BLaER1 (cell line): Measurements from ENCODE around the gene RGPD4.
"Not testable (repeated sequence)": the region's sequence is repeated elsewhere in the genome, so short reads cannot be mapped to it uniquely, and the experiment has no call there.

ENCODE experiments used
- H3K27ac ChIP-seq: shearing (Covaris generic); formaldehyde crosslinking; 2 replicates; pipeline ENCODE4 v1.8.1; 2022
- H3K27me3 ChIP-seq: shearing (Covaris generic); formaldehyde crosslinking; 2 replicates; pipeline ENCODE4 v1.8.1; 2022
- H3K36me3 ChIP-seq: shearing (Covaris generic); formaldehyde crosslinking; 2 replicates; pipeline ENCODE4 v1.8.1; 2022
- H3K4me1 ChIP-seq: shearing (Covaris generic); formaldehyde crosslinking; 2 replicates; pipeline ENCODE4 v1.8.1; 2022
- H3K4me2 ChIP-seq: shearing (Covaris generic); formaldehyde crosslinking; 2 replicates; pipeline ENCODE4 v1.8.1; 2022
- H3K4me3 ChIP-seq: shearing (Covaris generic); formaldehyde crosslinking; 2 replicates; pipeline ENCODE4 v1.8.1; 2022
- H3K9ac ChIP-seq: shearing (Covaris generic); formaldehyde crosslinking; 2 replicates; pipeline ENCODE4 v1.8.1; 2022
- H3K9me3 ChIP-seq: shearing (Covaris generic); formaldehyde crosslinking; 2 replicates; pipeline ENCODE4 v1.8.1; 2022
- H4K20me1 ChIP-seq: shearing (Covaris generic); formaldehyde crosslinking; 2 replicates; pipeline ENCODE4 v1.8.1; 2022
- Cebpa-rat ChIP-seq: shearing (Covaris generic); IDR thresholded peaks from 2 replicates; pipeline ENCODE4 v1.8.1; 2022

RGPD4 gene

GRCh38 chr2:107826749-107827148 is at the start of gene RGPD4:
RGPD4 (plus strand) TSS chr2:107826892; CDS start chr2:107827014, 122 bp downstream.
- H3K4me1 ChIP-seq, H4K20me1 ChIP-seq, H3K9ac ChIP-seq, H3K4me3 ChIP-seq, H3K4me2 ChIP-seq, H3K27ac ChIP-seq, H3K9me3 ChIP-seq, H3K36me3 ChIP-seq, H3K27me3 ChIP-seq: not testable (repeated sequence)

- H3K9me3 ChIP-seq, result no peaks in the 10 kb centered on the region
- H3K27me3 ChIP-seq, result no peaks in the 10 kb centered on the region
- H3K4me2 ChIP-seq, result no peak overlapping the region
- no peak overlapping the region for H3K27ac ChIP-seq
- peaks cover 17% of the 10 kb centered on the region for H3K4me1 ChIP-seq
- no peaks in the 10 kb centered on the region for H4K20me1 ChIP-seq
- no peak for TF ChIP-seq Cebpa-rat
- H3K36me3 ChIP-seq, result no peaks in the 10 kb centered on the region
- H3K4me3 ChIP-seq, result no peak overlapping the region
- no peak overlapping the region for H3K9ac ChIP-seq
Measured at GRCh38 chr2:107777974-107778373, 48.7 kb upstream of the RGPD4 start.

- Histone ChIP-seq H3K4me1 (peaks cover 13% of the 10 kb centered on the region), H3K9ac (no peak overlapping the region), H3K27ac (no peak overlapping the region), H4K20me1 (no peaks in the 10 kb centered on the region), H3K27me3 (no peaks in the 10 kb centered on the region), H3K4me2 (no peak overlapping the region), H3K36me3 (no peaks in the 10 kb centered on the region), H3K9me3 (no peaks in the 10 kb centered on the region), H3K4me3 (no peak overlapping the region)
- TF ChIP-seq Cebpa-rat, result no peak
Measured at GRCh38 chr2:107785756-107786155, 40.9 kb upstream of the RGPD4 start.

GRCh38 chr2:107790837-107791236 is 35.9 kb upstream of the RGPD4 start:
- no peak for TF ChIP-seq Cebpa-rat
- no peak overlapping the region for H3K27ac ChIP-seq
- no peak overlapping the region for H3K4me2 ChIP-seq
- no peaks in the 10 kb centered on the region for H3K4me1 ChIP-seq
- no peak overlapping the region for H3K9ac ChIP-seq
- H3K4me3 ChIP-seq, result no peak overlapping the region
- H3K9me3 ChIP-seq, result no peaks in the 10 kb centered on the region
- no peaks in the 10 kb centered on the region for H3K27me3 ChIP-seq
- no peaks in the 10 kb centered on the region for H4K20me1 ChIP-seq
- H3K36me3 ChIP-seq, result no peaks in the 10 kb centered on the region

GRCh38 chr2:107801498-107801897 is 25.2 kb upstream of the RGPD4 start:
- Histone ChIP-seq H3K4me1 (peaks cover 8% of the 10 kb centered on the region; the same call in 1 of the 2 replicates), H3K36me3 (no peaks in the 10 kb centered on the region), H3K4me2 (no peak overlapping the region), H3K4me3 (no peak overlapping the region), H3K27me3 (no peaks in the 10 kb centered on the region), H3K9ac (no peak overlapping the region), H3K9me3 (no peaks in the 10 kb centered on the region), H4K20me1 (no peaks in the 10 kb centered on the region), H3K27ac (no peak overlapping the region)
- no peak for TF ChIP-seq Cebpa-rat

GRCh38 chr2:107804608-107805498 is 21.8 kb upstream of the RGPD4 start:
- Histone ChIP-seq H3K4me1 (no peaks in the 10 kb centered on the region), H3K27ac (no peak overlapping the region), H3K4me2 (no peak overlapping the region), H3K27me3 (no peaks in the 10 kb centered on the region), H4K20me1 (no peaks in the 10 kb centered on the region), H3K9ac (no peak overlapping the region), H3K4me3 (no peak overlapping the region), H3K36me3 (no peaks in the 10 kb centered on the region), H3K9me3 (no peaks in the 10 kb centered on the region)
- TF ChIP-seq Cebpa-rat, result no peak

- H3K27me3 ChIP-seq, result no peaks in the 10 kb centered on the region
- H3K27ac ChIP-seq, result no peak overlapping the region
- no peaks in the 10 kb centered on the region for H3K36me3 ChIP-seq
- no peaks in the 10 kb centered on the region for H3K4me1 ChIP-seq
- TF ChIP-seq Cebpa-rat, result no peak
- H3K4me3 ChIP-seq, result no peak overlapping the region
- no peaks in the 10 kb centered on the region for H4K20me1 ChIP-seq
- H3K9ac ChIP-seq, result no peak overlapping the region
- H3K4me2 ChIP-seq, result no peak overlapping the region
- H3K9me3 ChIP-seq, result no peaks in the 10 kb centered on the region
Measured at GRCh38 chr2:107806901-107807300, 19.8 kb upstream of the RGPD4 start.

GRCh38 chr2:107807988-107808387 is 18.7 kb upstream of the RGPD4 start:
- Histone ChIP-seq H3K4me3 (no peak overlapping the region), H3K9ac (no peak overlapping the region), H3K36me3 (no peaks in the 10 kb centered on the region), H3K27ac (no peak overlapping the region), H3K4me2 (no peak overlapping the region), H3K4me1 (no peaks in the 10 kb centered on the region), H4K20me1 (no peaks in the 10 kb centered on the region), H3K9me3 (no peaks in the 10 kb centered on the region), H3K27me3 (no peaks in the 10 kb centered on the region)
- no peak for TF ChIP-seq Cebpa-rat

- Histone ChIP-seq H3K9ac (no peak overlapping the region), H3K27ac (no peak overlapping the region), H3K9me3 (no peaks in the 10 kb centered on the region), H3K4me3 (no peak overlapping the region), H3K4me1 (no peaks in the 10 kb centered on the region), H3K27me3 (no peaks in the 10 kb centered on the region), H4K20me1 (no peaks in the 10 kb centered on the region), H3K36me3 (no peaks in the 10 kb centered on the region), H3K4me2 (no peak overlapping the region)
- no peak for TF ChIP-seq Cebpa-rat
Measured at GRCh38 chr2:107808959-107809358, 17.7 kb upstream of the RGPD4 start.

GRCh38 chr2:107809835-107810234 is 16.9 kb upstream of the RGPD4 start:
- no peak overlapping the region for H3K4me2 ChIP-seq
- H3K9me3 ChIP-seq, result no peaks in the 10 kb centered on the region
- H3K4me3 ChIP-seq, result no peak overlapping the region
- H3K36me3 ChIP-seq, result no peaks in the 10 kb centered on the region
- no peaks in the 10 kb centered on the region for H3K27me3 ChIP-seq
- H3K27ac ChIP-seq, result no peak overlapping the region
- H3K4me1 ChIP-seq, result no peaks in the 10 kb centered on the region
- no peak overlapping the region for H3K9ac ChIP-seq
- no peak for TF ChIP-seq Cebpa-rat
- no peaks in the 10 kb centered on the region for H4K20me1 ChIP-seq

- Histone ChIP-seq H3K4me3 (no peak overlapping the region), H3K27ac (no peak overlapping the region), H3K27me3 (no peaks in the 10 kb centered on the region), H3K9ac (no peak overlapping the region), H3K9me3 (no peaks in the 10 kb centered on the region), H3K4me1 (no peaks in the 10 kb centered on the region), H3K36me3 (no peaks in the 10 kb centered on the region), H4K20me1 (no peaks in the 10 kb centered on the region), H3K4me2 (no peak overlapping the region)
- no peak for TF ChIP-seq Cebpa-rat
Measured at GRCh38 chr2:107810734-107811133, 16.0 kb upstream of the RGPD4 start.
